SHP77 (cell line): Measurements from ENCODE around the gene FAM110A.
"Not testable (repeated sequence)": the region's sequence is repeated elsewhere in the genome, so short reads cannot be mapped to it uniquely, and the experiment has no call there.

Source experiments
- DNase-seq, 2 experiments: peaks; one replicate each; lab custom pipeline; 2025; lab: John Stamatoyannopoulos, UW

Gene FAM110A

GRCh38 chr20:844473-845225 is 11.1 kb downstream of the FAM110A start:
- DNase-seq = peak; percentile 94 to 97

GRCh38 chr20:845226-845868 is 11.8 kb downstream of the FAM110A start:
- no peak for DNase-seq

- DNase-seq = no peak
These were observed 12.7 kb downstream of the FAM110A start for GRCh38 chr20:845941-846893.

- DNase-seq = no peak
These were observed 13.4 kb downstream of the FAM110A start for GRCh38 chr20:846894-847278.

GRCh38 chr20:848193-848592 is 14.7 kb downstream of the FAM110A start:
- no peak for DNase-seq

GRCh38 chr20:848731-849130 is 15.2 kb downstream of the FAM110A start:
- not testable (repeated sequence) for DNase-seq

GRCh38 chr20:853406-853996 is 20.0 kb downstream of the FAM110A start:
- DNase-seq = no peak

- no peak for DNase-seq
These were observed 21.1 kb downstream of the FAM110A start for GRCh38 chr20:854601-855000.

GRCh38 chr20:855466-856360 is 22.2 kb downstream of the FAM110A start:
- DNase-seq = no peak

- DNase-seq = no peak
These were observed 22.9 kb downstream of the FAM110A start for GRCh38 chr20:856361-856775.

GRCh38 chr20:858011-858410 is 24.5 kb downstream of the FAM110A start:
- DNase-seq = no peak

GRCh38 chr20:859751-860231 is 26.3 kb downstream of the FAM110A start:
- DNase-seq = no peak

GRCh38 chr20:860891-861290 is 27.4 kb downstream of the FAM110A start:
- no peak for DNase-seq

- no peak for DNase-seq
These were observed 31.9 kb downstream of the FAM110A start for GRCh38 chr20:865440-865839.

GRCh38 chr20:868279-868678 is 34.8 kb downstream of the FAM110A start:
- no peak for DNase-seq

GRCh38 chr20:869606-870005 is 36.1 kb downstream of the FAM110A start:
- DNase-seq = no peak

- DNase-seq = no peak
These were observed 37.2 kb downstream of the FAM110A start for GRCh38 chr20:870758-871157.

- no peak for DNase-seq
These were observed 37.9 kb downstream of the FAM110A start for GRCh38 chr20:871436-871835.

- DNase-seq = no peak
These were observed 38.4 kb downstream of the FAM110A start for GRCh38 chr20:871948-872347.

GRCh38 chr20:872855-873520 is 39.5 kb downstream of the FAM110A start:
- no peak for DNase-seq
